ENCODE data around the gene CTDSPL.
"Not testable (repeated sequence)": the region's sequence is repeated elsewhere in the genome, so short reads cannot be mapped to it uniquely, and the experiment has no call there.

CTDSPL gene

DNA sequence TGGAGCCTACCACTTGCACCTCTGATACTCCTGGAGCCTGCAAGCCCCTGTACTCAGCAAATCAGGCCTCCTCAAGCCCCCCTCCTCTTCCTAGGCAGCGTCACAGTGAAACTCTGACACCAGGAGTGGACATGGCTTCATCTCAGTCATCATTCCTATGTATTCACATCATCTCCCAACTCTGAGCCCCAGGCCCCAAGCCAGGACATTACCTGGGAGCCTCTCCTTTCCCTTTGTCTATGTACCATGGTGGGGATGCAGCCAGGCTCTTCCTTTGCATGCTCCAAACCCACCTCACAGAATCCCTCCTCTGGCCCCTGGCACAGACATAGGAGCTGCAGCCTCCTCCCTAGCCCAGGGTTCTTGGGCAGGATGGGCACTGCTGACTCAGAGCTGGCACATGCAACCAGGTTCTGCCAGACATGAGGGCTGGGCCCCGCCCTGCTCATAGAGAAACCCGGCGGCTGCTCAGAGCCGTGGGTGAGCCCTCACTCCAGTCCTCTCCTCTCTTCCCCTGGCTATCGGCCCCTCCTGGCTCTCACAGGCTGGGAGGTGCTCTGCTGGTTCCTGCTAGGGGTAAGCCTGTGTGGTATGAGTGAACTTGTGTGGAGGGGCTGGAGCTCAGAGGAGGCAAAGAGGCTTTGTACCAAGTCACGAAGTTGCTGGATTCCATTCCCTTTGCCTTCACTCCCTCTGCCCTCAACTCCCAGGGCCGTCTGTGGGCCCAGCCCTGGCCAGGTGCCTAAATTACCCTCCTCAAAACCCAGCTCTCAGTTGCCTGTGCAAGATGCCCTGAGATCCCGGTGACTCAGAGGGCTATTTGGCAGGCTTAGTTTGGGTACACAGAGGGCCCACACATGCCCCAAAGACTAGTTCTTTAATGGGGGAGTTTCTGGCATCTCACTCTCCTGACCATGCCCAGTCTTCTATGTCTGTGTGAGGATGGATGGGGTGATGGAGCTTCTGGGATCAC is 169.6 kb downstream of the CTDSPL start:
- DNase-seq (ENCODE audit: low spot score) = peak; percentile 48
- no peak for FAIRE-seq

DNA sequence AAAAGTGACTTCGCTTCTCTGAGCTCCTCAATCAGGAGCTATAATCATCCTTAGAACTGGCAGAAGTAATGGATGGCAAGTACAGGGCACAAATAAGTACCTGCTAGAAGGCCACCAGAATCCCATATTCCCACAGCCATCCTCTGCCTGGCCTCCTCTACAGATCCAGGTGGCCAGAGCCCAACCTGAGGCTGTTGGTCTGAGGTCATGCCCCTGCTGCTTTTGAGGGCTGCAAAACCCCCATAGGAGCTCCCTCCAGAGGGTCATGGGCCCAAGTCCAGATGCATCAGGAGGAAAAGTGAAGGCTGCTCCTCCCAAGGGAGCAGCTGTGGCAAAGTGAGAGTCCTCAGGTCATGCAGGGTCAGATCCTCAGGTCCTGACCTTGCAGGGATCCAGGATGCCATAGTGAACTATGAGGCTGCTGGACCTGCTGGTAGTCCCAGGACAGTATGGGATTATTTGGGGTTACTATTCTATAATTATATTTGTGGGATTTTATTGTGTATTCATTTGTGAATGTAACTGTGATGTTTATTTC is 170.7 kb downstream of the CTDSPL start:
- DNase-seq (ENCODE audit: low spot score) (no peak), FAIRE-seq (no peak)

DNA sequence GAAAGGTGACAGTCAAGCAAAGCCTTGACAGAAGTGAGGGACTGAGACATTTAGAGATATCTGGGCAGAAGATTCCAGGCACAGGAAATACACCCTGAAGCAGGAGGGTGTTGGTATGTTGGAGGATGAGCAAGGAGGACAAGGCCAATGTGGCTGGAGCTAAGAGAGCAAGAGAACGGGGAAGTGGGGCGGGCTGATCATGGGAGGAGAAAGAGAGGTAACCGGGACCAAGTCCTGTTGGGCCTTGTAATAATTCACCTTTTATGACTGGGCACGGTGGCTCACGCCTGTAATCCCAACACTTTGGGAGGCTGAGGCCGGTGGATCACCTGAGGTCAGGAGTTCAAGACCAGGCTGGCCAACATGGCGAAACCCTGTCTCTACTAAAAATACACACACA is 171.9 kb downstream of the CTDSPL start:
- not testable (repeated sequence) for DNase-seq (ENCODE audit: low spot score)

More for the DNA sequence above, 171.9 kb downstream of the CTDSPL start:
- not testable (repeated sequence) for FAIRE-seq
